VCaP (cell line): ENCODE measurements around the gene MYH16.

Source experiments
- H3K27ac ChIP-seq: fragments of 450-650 bp; 2 replicates; pipeline ENCODE4 v1.5.1; 2017
- CTCF ChIP-seq: fragments of 450-650 bp; conservative IDR thresholded peaks from 2 replicates; pipeline ENCODE4 v1.5.1; 2017; ENCODE audit warnings: mild to moderate bottlenecking, moderate library complexity

The MYH16 gene

DNA sequence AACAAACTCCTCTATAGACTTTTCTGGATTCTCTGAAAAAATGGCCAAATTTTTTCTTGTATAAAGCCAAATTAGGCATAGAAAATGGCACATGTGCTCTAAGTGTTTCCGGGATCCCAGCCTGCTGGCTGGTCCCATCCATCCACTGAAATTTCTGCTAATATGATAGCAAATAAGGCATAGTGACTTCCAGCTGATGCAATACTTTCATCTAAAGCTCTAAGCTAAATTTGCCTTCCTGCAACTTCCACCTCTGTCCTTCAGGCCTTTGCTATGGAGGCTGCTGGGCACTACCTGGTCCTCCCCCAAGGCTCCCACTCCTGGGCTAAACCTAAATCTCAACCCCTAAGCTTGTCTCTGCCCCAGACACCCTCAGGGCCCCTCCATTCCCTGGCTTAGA, 20.5 kb downstream of the MYH16 start:
- no peak for TF ChIP-seq CTCF

GRCh38 chr7:99293650-99294049, 21.0 kb downstream of the MYH16 start:
- no peak for TF ChIP-seq CTCF
- no peak overlapping the region for H3K27ac ChIP-seq

More for the DNA sequence above, 20.5 kb downstream of the MYH16 start:
- no peak overlapping the region for H3K27ac ChIP-seq

- no peak for TF ChIP-seq CTCF
- no peak overlapping the region for H3K27ac ChIP-seq
These were observed 23.8 kb downstream of the MYH16 start for GRCh38 chr7:99296471-99296870.

- H3K27ac ChIP-seq = no peak overlapping the region
- TF ChIP-seq CTCF = no peak
These were observed 28.9 kb downstream of the MYH16 start for GRCh38 chr7:99301496-99301895.

DNA sequence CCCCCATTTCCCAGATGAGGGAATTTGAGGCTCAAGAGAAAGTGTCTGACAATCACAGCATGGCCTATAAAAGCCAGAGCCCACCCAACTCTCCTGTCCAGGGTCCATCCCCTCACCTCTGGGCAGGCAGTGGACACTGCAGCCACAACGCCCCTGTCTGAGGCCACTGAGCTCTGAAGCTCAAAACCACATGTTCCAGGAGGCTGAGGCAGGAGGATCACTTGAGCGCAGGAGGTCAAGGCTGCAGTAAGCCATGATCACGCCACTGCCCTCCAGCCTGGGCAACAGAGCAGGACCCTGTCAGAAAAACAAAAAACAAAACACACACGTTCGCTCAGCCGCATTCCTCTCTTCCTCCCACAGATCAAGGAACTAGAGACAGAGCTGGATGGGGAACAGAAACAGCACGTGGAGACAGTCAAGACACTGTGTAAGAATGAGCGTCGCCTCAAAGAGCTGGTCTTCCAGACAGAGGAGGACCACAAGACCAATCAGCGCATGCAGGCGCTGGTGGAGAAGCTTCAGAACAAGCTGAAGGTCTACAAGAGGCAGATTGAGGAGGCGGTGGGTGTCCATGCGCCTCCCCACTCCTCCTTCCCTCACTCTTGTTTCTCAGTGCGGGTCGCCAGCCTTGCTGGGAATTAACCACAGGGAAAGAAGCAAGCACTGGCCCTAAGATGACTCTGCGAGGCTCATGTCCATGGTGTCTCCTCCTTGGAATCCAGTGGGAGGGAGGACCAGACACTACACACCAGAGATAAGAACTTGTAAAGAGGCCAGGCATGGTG, 33.0 kb downstream of the MYH16 start:
- TF ChIP-seq CTCF = no peak

GRCh38 chr7:99308461-99309074, 35.9 kb downstream of the MYH16 start:
- TF ChIP-seq CTCF = no peak
- no peak overlapping the region for H3K27ac ChIP-seq

More for the DNA sequence above, 33.0 kb downstream of the MYH16 start:
- no peak overlapping the region for H3K27ac ChIP-seq

- no peak for TF ChIP-seq CTCF
- H3K27ac ChIP-seq = no peak overlapping the region
These were observed 36.5 kb downstream of the MYH16 start for GRCh38 chr7:99309111-99309510.
